HepG2 (cell line): ENCODE results near the gene STPG4. TPM values are rescaled to one million over a fixed set of nuclear protein-coding genes. Genes with fewer than 3 reads are reported as not detected.

Experiments
- ARID3A ChIP-seq: IDR thresholded peaks from 2 replicates; pipeline ENCODE4 v1.6.1; 2012; ENCODE audit warnings: low read depth, low read length, improper control_type of control experiment
- CHCHD3 ChIP-seq: sonication (generic); formaldehyde crosslinking; IDR thresholded peaks from 2 replicates; pipeline ENCODE4 v1.8.0; 2022; ENCODE audit warnings: mild to moderate bottlenecking, missing genetic modification reagents, moderate library complexity
- HNF1B ChIP-seq: sonication (generic); formaldehyde crosslinking; IDR thresholded peaks from 2 replicates; pipeline ENCODE4 v1.5.1; 2020; ENCODE audit warnings: mild to moderate bottlenecking, moderate library complexity, missing genetic modification reagents
- PHF8 ChIP-seq: sonication (generic); formaldehyde crosslinking; IDR thresholded peaks from 2 replicates; pipeline ENCODE4 v1.5.0; 2020; ENCODE audit warnings: missing genetic modification reagents
- PLSCR1 ChIP-seq: sonication (generic); formaldehyde crosslinking; IDR thresholded peaks from 2 replicates; pipeline ENCODE4 v1.5.0; 2020; ENCODE audit warnings: missing genetic modification reagents, mild to moderate bottlenecking, borderline replicate concordance
- PRMT3 ChIP-seq: sonication (generic); formaldehyde crosslinking; IDR thresholded peaks from 2 replicates; pipeline ENCODE4 v1.8.1; 2022; ENCODE audit warnings: low read depth, mild to moderate bottlenecking, moderate library complexity, missing genetic modification reagents, borderline replicate concordance
- RFXANK ChIP-seq: IDR thresholded peaks from 2 replicates; pipeline ENCODE4 v1.6.1; 2016
- SSRP1 ChIP-seq: IDR thresholded peaks from 2 replicates; pipeline ENCODE4 v1.6.1; 2016; ENCODE audit warnings: control low read depth
- ZC3H4 ChIP-seq: sonication (generic); formaldehyde crosslinking; IDR thresholded peaks from 2 replicates; pipeline ENCODE4 v1.4.0; 2020; ENCODE audit warnings: missing genetic modification reagents, borderline replicate concordance
- ZKSCAN5 ChIP-seq: sonication (generic); formaldehyde crosslinking; IDR thresholded peaks from 2 replicates; pipeline ENCODE4 v1.5.1; 2020; ENCODE audit warnings: mild to moderate bottlenecking, missing genetic modification reagents
- ZNF333 ChIP-seq: sonication (generic); formaldehyde crosslinking; IDR thresholded peaks from 2 replicates; pipeline ENCODE4 v1.4.0; 2020; ENCODE audit warnings: mild to moderate bottlenecking, missing genetic modification reagents, borderline replicate concordance
- ZNF564 ChIP-seq: sonication (generic); formaldehyde crosslinking; IDR thresholded peaks from 2 replicates; pipeline ENCODE4 v1.8.1; 2023; ENCODE audit warnings: mild to moderate bottlenecking, missing genetic modification reagents
- ZSCAN29 ChIP-seq: sonication (generic); formaldehyde crosslinking; conservative IDR thresholded peaks from 2 replicates; pipeline ENCODE4 v1.4.0; 2020; ENCODE audit warnings: mild to moderate bottlenecking, missing genetic modification reagents
- polyA plus RNA-seq, 8 experiments: library from polyadenylated mRNA; depleted of rRNA in 3 of 8; stranded (reverse) in 7 of 8; unstranded in 1 of 8; fragments of >200 nt; fragmentation: Illumina TruSeq in 4 of 8; extraction: Trizol in 4 of 8; gene quantifications; 2 replicates each; pipeline versions ENCODE4 v1.2.1 to v1.2.3, GENCODE V29; 2011 to 2016; ENCODE audit warnings: low read depth in 4 of 8, missing spikeins in 1 of 8, mixed read lengths in 1 of 8; ENCODE audit not compliant: insufficient read depth in 1 of 8
- total RNA-seq, 5 experiments: library from RNA; depleted of rRNA; stranded (reverse); fragments of >200 nt; fragmentation: Illumina TruSeq; extraction: Trizol; gene quantifications; 2 replicates each; pipeline ENCODE4 v1.2.3, GENCODE V29; 2016; ENCODE audit warnings: low read depth in 1 of 5
- TF ChIP-seq, protein P1 (sequence below): sonication (generic); formaldehyde crosslinking; IDR thresholded peaks from 2 replicates; pipeline ENCODE4 v1.4.0; 2020; ENCODE audit warnings: mild to moderate bottlenecking, missing genetic modification reagents
- TF ChIP-seq, protein P2 (sequence below): sonication (generic); formaldehyde crosslinking; IDR thresholded peaks from 2 replicates; pipeline ENCODE4 v1.9.0; 2021; ENCODE audit warnings: missing genetic modification reagents, borderline replicate concordance
- TF ChIP-seq, protein P3 (sequence below): sonication (generic); formaldehyde crosslinking; IDR thresholded peaks from 2 replicates; pipeline ENCODE4 v1.5.0; 2020; ENCODE audit warnings: missing genetic modification reagents

The STPG4 gene
- total and polyA plus RNA-seq, 2 of the 13 experiments (the other 11 are each of a cell fraction or from before 2014, with no cell fraction given) = 0.11 to 0.15 TPM

DNA sequence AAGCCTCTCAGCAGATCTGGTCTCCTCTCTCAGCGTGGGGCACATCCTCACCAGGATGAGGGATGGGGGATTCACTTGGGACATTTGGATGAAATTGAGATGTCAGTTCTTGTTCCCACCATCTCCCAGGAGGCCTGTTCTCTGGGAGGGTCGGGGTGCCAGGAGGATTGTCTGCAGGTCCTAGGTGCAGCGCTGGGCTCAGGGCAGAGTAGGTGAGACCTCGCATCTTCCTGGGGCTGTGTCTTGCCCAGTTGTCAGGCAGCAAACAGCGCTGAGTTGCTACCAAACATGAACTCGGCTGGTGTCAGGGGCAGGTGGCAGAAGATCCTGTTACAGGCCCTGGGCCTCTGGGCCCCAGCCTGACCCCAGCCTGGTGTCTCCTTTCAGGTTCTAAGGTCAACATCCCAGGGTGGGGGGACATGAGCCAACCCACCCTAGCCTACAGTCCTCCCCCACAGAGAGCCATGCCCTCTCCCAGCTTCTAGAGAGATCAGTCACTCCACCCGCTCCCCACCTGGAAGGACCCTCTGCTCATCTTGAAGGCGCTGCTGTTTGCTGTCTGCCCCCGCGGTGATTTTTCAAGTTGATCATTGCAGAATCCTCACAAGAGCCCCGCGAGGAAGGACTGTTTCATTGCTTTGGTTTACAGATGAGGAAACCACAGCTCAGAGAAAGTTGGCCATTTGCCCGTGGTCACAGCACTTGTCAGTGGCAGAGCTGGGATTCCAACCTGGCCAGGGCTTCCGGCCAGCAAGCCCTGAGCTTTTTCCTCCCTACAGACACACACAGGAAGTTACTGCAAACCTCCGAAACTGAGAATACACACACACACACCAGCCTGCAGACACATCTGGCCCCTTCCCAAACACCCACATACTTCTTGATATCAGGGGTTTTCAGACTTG is 83.9 kb downstream of the STPG4 start (continued):
- TF ChIP-seq, protein P1, sequence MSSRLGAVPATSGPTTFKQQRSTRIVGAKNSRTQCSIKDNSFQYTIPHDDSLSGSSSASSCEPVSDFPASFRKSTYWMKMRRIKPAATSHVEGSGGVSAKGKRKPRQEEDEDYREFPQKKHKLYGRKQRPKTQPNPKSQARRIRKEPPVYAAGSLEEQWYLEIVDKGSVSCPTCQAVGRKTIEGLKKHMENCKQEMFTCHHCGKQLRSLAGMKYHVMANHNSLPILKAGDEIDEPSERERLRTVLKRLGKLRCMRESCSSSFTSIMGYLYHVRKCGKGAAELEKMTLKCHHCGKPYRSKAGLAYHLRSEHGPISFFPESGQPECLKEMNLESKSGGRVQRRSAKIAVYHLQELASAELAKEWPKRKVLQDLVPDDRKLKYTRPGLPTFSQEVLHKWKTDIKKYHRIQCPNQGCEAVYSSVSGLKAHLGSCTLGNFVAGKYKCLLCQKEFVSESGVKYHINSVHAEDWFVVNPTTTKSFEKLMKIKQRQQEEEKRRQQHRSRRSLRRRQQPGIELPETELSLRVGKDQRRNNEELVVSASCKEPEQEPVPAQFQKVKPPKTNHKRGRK (CRISPR knock-in tag) = no peak
- TF ChIP-seq RFXANK (CRISPR knock-in tag) = no peak
- TF ChIP-seq, protein P2, sequence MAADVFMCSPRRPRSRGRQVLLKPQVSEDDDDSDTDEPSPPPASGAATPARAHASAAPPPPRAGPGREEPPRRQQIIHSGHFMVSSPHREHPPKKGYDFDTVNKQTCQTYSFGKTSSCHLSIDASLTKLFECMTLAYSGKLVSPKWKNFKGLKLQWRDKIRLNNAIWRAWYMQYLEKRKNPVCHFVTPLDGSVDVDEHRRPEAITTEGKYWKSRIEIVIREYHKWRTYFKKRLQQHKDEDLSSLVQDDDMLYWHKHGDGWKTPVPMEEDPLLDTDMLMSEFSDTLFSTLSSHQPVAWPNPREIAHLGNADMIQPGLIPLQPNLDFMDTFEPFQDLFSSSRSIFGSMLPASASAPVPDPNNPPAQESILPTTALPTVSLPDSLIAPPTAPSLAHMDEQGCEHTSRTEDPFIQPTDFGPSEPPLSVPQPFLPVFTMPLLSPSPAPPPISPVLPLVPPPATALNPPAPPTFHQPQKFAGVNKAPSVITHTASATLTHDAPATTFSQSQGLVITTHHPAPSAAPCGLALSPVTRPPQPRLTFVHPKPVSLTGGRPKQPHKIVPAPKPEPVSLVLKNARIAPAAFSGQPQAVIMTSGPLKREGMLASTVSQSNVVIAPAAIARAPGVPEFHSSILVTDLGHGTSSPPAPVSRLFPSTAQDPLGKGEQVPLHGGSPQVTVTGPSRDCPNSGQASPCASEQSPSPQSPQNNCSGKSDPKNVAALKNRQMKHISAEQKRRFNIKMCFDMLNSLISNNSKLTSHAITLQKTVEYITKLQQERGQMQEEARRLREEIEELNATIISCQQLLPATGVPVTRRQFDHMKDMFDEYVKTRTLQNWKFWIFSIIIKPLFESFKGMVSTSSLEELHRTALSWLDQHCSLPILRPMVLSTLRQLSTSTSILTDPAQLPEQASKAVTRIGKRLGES (CRISPR knock-in tag) = no peak
- no peak; the same call in 1 of the 2 replicates for TF ChIP-seq ZC3H4 (CRISPR knock-in tag)
- no peak; the same call in 1 of the 2 replicates for TF ChIP-seq ARID3A
- no peak for TF ChIP-seq PHF8 (CRISPR knock-in tag)
- no peak for TF ChIP-seq CHCHD3 (CRISPR knock-in tag)
- TF ChIP-seq PRMT3 = no peak
- no peak for TF ChIP-seq PLSCR1 (CRISPR knock-in tag)
- 0 out of 2 replicates have a peak, but pooled peaks have one; percentile 25 for TF ChIP-seq SSRP1 (CRISPR knock-in tag)
- TF ChIP-seq, protein P3, sequence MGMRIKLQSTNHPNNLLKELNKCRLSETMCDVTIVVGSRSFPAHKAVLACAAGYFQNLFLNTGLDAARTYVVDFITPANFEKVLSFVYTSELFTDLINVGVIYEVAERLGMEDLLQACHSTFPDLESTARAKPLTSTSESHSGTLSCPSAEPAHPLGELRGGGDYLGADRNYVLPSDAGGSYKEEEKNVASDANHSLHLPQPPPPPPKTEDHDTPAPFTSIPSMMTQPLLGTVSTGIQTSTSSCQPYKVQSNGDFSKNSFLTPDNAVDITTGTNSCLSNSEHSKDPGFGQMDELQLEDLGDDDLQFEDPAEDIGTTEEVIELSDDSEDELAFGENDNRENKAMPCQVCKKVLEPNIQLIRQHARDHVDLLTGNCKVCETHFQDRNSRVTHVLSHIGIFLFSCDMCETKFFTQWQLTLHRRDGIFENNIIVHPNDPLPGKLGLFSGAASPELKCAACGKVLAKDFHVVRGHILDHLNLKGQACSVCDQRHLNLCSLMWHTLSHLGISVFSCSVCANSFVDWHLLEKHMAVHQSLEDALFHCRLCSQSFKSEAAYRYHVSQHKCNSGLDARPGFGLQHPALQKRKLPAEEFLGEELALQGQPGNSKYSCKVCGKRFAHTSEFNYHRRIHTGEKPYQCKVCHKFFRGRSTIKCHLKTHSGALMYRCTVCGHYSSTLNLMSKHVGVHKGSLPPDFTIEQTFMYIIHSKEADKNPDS (CRISPR knock-in tag) = peak; percentile 68; the same call in 1 of the 2 replicates
- 0 out of 2 replicates have a peak, but pooled peaks have one; percentile 67 for TF ChIP-seq ZNF564 (CRISPR knock-in tag)
- peak; percentile 43 for TF ChIP-seq HNF1B (CRISPR knock-in tag)
- 0 out of 2 replicates have a peak, but pooled peaks have one; percentile 56 for TF ChIP-seq ZSCAN29 (CRISPR knock-in tag)
- no peak; the same call in 1 of the 2 replicates for TF ChIP-seq ZNF333 (CRISPR knock-in tag)
- no peak for TF ChIP-seq ZKSCAN5 (CRISPR knock-in tag)
